ENCODE data around the gene HECTD4.
"Not testable (repeated sequence)": the region's sequence is repeated elsewhere in the genome, so short reads cannot be mapped to it uniquely, and the experiment has no call there.

The HECTD4 gene

GRCh38 chr12:112413855-112414625 is 31.8 kb upstream of the HECTD4 start:
- DNase-seq: no peak
- H3K27me3 Mint-ChIP-seq: no peaks in the 10 kb centered on the region
- H3K9me3 Mint-ChIP-seq: no peaks in the 10 kb centered on the region
- no peak overlapping the region for H3K27ac Mint-ChIP-seq
- peaks cover 11% of the 10 kb centered on the region for H3K36me3 Mint-ChIP-seq (ENCODE audit: low read depth)
- H3K4me1 Mint-ChIP-seq (ENCODE audit: low read depth): peaks cover 17% of the 10 kb centered on the region
- no peak overlapping the region for H3K4me3 Mint-ChIP-seq

DNA sequence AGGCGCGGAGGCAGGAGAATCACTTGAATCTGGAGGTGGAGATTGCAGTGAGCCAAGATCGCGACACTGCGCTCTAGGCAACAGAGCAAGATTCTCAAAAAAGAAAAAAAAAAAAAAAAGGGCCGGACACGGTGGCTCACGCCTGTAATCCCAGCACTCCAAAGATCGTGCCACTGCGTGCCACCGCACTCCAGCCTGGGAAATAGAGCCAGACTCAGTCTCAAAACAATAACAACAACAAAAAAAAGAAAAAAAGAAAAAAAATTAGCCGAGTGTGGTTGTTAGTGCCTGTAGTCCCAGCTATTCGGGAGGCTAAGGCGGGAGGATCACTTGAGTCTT is 27.6 kb upstream of the HECTD4 start:
- no peaks in the 10 kb centered on the region for H3K27me3 Mint-ChIP-seq
- no peak for DNase-seq
- H3K4me3 Mint-ChIP-seq: peak overlapping the region; percentile 100
- no peaks in the 10 kb centered on the region for H3K9me3 Mint-ChIP-seq
- peaks cover 47% of the 10 kb centered on the region for H3K36me3 Mint-ChIP-seq (ENCODE audit: low read depth)
- H3K4me1 Mint-ChIP-seq (ENCODE audit: low read depth): peaks cover 42% of the 10 kb centered on the region
- peak overlapping the region; percentile 100 for H3K27ac Mint-ChIP-seq

- DNase-seq: peak; percentile 89
- Mint-ChIP-seq H3K9me3 (no peaks in the 10 kb centered on the region), H3K4me3 (peak within 1 kb of the TSS; percentile 100), H3K27ac (peak within 1 kb of the TSS; percentile 100), H3K27me3 (no peaks in the 10 kb centered on the region), H3K4me1 (ENCODE audit: low read depth) (peaks cover 46% of the 10 kb centered on the region), H3K36me3 (ENCODE audit: low read depth) (peaks cover 53% of the 10 kb centered on the region)
Observed at GRCh38 chr12:112409064-112409905, 27.1 kb upstream of the HECTD4 start, which contains the start of gene RPL6. Gene RPL6, minus strand, starts transcription at chr12:112409605. Its CDS starts 949 bp downstream, at chr12:112408656.

DNA sequence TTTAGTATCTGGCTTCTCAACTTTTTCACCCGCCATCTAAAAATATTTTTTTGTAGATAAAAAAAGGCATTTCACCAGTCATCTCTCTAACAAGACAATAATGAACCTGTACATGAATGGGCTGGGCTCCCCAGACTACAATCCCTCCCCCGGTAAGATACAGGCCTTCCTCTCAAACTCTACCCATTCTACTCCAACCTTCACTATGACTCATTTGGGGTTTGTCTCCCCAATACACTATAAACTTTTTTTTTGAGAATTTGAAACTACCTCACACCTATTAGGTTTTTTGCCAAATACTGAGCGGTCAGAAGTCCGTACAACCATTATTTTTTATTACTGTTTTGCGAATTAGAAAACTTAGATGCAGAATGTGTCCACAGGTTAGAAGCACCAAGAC is 26.4 kb upstream of the HECTD4 start:
- Mint-ChIP-seq H3K36me3 (ENCODE audit: low read depth) (peaks cover 58% of the 10 kb centered on the region), H3K27ac (peak overlapping the region; percentile 100), H3K27me3 (no peaks in the 10 kb centered on the region), H3K9me3 (no peaks in the 10 kb centered on the region), H3K4me1 (ENCODE audit: low read depth) (peaks cover 46% of the 10 kb centered on the region), H3K4me3 (peak overlapping the region; percentile 100)
- DNase-seq: no peak

GRCh38 chr12:112407683-112408082 is 25.5 kb upstream of the HECTD4 start:
- H3K4me3 Mint-ChIP-seq: peak overlapping the region; percentile 100
- H3K36me3 Mint-ChIP-seq (ENCODE audit: low read depth): peaks cover 61% of the 10 kb centered on the region
- H3K27me3 Mint-ChIP-seq, H3K9me3 Mint-ChIP-seq, DNase-seq: not testable (repeated sequence)
- peak overlapping the region; percentile 100 for H3K27ac Mint-ChIP-seq
- peaks cover 46% of the 10 kb centered on the region for H3K4me1 Mint-ChIP-seq (ENCODE audit: low read depth)

DNA sequence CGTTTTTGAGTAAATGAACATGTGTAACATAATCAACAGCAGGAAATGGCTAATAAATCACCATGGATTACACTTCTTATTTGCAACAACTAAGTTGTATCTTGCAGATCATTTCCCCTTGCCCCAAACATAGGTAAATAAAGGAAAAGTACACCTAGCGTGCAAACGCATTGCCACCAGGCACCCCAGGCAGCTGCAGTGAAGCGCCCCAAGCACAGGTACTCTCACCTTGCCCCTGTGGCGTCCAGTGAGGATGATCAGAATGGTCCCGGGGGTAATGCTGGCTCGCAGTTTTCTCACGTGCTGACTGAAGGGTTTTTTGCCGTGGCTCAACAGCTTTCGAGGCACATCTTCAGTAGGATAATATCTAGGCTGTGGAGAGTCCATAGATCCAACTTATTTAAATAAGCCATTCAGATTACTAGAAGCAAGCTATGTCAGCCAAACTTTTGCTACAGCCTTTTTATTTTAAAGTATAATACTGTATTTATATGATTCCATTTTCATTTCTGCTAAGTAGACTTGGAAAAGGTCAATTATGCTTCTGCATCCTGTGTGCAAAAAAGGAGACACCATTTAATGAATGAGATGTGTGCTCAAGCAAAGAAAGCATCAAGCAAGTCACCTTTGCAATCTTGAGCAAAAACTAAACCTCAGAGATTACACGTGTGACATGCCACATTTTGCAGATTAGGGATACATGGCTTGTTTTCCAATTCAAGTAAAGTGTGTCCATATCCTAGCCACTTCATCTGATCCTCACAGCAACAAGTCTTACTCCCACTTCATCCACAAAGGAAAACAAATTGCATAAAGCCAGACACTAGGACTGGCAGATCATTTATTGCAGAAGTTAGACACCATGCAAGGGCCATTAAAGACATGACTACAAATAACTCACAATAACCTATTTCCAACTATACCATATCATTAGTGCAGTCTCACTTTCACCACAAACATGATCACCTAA is 24.6 kb upstream of the HECTD4 start:
- Mint-ChIP-seq H3K27ac (peak overlapping the region; percentile 100), H3K36me3 (ENCODE audit: low read depth) (peaks cover 61% of the 10 kb centered on the region), H3K4me3 (peak overlapping the region; percentile 100), H3K9me3 (no peaks in the 10 kb centered on the region), H3K4me1 (ENCODE audit: low read depth) (peaks cover 46% of the 10 kb centered on the region), H3K27me3 (no peaks in the 10 kb centered on the region)
- DNase-seq: no peak

DNA sequence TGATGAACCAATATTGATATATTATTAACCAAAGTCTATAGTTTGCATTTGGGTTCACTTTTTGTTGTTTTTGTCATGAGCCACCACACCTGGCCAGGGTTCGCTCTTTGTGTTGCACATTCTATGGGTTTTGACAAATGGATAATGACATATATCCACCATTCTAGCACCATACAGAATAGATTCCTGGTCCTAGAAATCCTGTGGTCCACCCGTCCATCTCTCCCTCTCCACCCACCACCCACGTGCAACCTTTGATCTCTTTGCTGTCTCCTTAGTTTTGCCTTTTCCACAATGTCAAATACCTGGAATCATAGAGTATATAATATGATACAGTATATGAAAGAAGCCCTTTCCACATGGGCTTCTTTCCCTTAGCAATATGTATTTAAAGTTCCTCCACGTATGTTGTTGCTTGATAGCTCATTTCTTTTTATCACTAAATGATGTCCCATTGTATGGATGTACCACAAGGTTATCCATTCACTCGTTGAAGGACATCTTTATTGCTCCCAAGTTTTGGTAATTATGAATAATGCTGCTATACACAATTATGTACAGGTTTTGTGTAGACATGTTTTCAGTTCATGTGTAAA is 19.8 kb upstream of the HECTD4 start:
- Mint-ChIP-seq H3K27me3 (no peaks in the 10 kb centered on the region), H3K36me3 (ENCODE audit: low read depth) (peaks cover 35% of the 10 kb centered on the region), H3K27ac (no peak overlapping the region), H3K4me1 (ENCODE audit: low read depth) (peaks cover 21% of the 10 kb centered on the region), H3K9me3 (no peaks in the 10 kb centered on the region), H3K4me3 (no peak overlapping the region)
- no peak for DNase-seq

- Mint-ChIP-seq H3K4me1 (ENCODE audit: low read depth) (peaks cover 13% of the 10 kb centered on the region), H3K27me3 (no peaks in the 10 kb centered on the region), H3K4me3 (no peak overlapping the region), H3K27ac (no peak overlapping the region), H3K36me3 (ENCODE audit: low read depth) (peaks cover 26% of the 10 kb centered on the region), H3K9me3 (no peaks in the 10 kb centered on the region)
- DNase-seq: no peak
Observed at GRCh38 chr12:112401054-112401453, 18.8 kb upstream of the HECTD4 start.

- H3K4me1 Mint-ChIP-seq (ENCODE audit: low read depth): no peaks in the 10 kb centered on the region
- peaks cover 5% of the 10 kb centered on the region for H3K27me3 Mint-ChIP-seq
- no peak for DNase-seq
- no peak overlapping the region for H3K4me3 Mint-ChIP-seq
- H3K9me3 Mint-ChIP-seq: peaks cover 3% of the 10 kb centered on the region
- no peaks in the 10 kb centered on the region for H3K36me3 Mint-ChIP-seq (ENCODE audit: low read depth)
- H3K27ac Mint-ChIP-seq: no peak overlapping the region
Observed at GRCh38 chr12:112393328-112393727, 11.1 kb upstream of the HECTD4 start.

DNA sequence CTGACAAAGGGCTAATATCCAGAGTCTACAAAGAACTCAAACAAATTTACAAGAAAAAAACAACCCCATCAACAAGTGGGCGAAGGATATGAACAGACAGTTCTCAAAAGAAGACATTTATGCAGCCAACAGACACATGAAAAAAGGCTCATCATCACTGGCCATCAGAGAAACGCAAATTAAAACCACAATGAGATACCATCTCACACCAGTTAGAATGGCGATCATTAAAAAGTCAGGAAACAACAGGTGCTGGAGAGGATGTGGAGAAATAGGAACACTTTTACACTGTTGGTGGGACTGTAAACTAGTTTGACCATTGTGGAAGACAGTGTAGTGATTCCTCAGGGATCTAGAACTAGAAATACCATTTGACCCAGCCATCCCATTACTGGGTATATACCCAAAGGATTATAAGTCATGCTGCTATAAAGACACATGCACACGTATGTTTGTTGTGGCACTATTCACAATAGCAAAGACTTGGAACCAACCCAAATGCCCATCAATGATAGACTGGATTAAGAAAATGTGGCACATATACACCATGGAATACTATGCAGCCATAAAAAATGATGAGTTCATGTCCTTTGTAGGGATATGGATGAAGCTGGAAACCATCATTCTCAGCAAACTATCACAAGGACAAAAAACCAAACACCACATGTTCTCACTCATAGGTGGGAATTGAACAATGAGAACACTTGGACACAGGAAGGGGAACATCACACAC is 7.9 kb upstream of the HECTD4 start:
- not testable (repeated sequence) for H3K27me3 Mint-ChIP-seq; H3K4me3 Mint-ChIP-seq; DNase-seq; H3K27ac Mint-ChIP-seq; H3K36me3 Mint-ChIP-seq (ENCODE audit: low read depth); H3K9me3 Mint-ChIP-seq
- peaks cover 14% of the 10 kb centered on the region for H3K4me1 Mint-ChIP-seq (ENCODE audit: low read depth)

GRCh38 chr12:112389228-112389627 is 7.0 kb upstream of the HECTD4 start:
- no peaks in the 10 kb centered on the region for H3K9me3 Mint-ChIP-seq
- peaks cover 14% of the 10 kb centered on the region for H3K4me1 Mint-ChIP-seq (ENCODE audit: low read depth)
- DNase-seq: no peak
- H3K27ac Mint-ChIP-seq: no peak overlapping the region
- no peaks in the 10 kb centered on the region for H3K36me3 Mint-ChIP-seq (ENCODE audit: low read depth)
- peaks cover 7% of the 10 kb centered on the region for H3K27me3 Mint-ChIP-seq
- H3K4me3 Mint-ChIP-seq: no peak overlapping the region

DNA sequence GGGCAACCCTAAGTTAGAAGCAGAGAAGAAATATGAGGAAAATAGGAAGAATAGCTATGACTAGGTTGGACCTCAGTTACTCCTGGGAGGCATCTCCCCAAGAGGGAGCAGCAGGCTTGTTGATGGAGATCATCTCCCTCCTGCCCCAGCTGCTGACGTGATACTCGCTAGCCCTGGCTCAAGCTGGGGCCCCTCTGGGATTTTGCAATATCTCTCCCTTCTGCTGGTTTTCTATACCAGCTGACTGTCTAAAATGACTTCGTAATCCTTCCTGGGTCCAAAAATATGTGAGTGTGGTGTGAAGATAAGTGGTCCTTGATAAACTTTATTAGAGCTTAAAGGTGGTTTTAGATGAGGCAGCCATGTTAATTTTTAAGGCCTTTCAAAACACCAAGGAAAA is 4.5 kb upstream of the HECTD4 start:
- no peak for DNase-seq
- H3K9me3 Mint-ChIP-seq: no peaks in the 10 kb centered on the region
- no peaks in the 10 kb centered on the region for H3K36me3 Mint-ChIP-seq (ENCODE audit: low read depth)
- peaks cover 18% of the 10 kb centered on the region for H3K4me1 Mint-ChIP-seq (ENCODE audit: low read depth)
- peaks cover 7% of the 10 kb centered on the region for H3K27me3 Mint-ChIP-seq
- H3K27ac Mint-ChIP-seq: peak overlapping the region; percentile 85
- H3K4me3 Mint-ChIP-seq: no peak overlapping the region

- no peak for DNase-seq
- peak overlapping the region; percentile 80 for H3K4me3 Mint-ChIP-seq
- no peaks in the 10 kb centered on the region for H3K27me3 Mint-ChIP-seq
- H3K36me3 Mint-ChIP-seq (ENCODE audit: low read depth): peaks cover 5% of the 10 kb centered on the region
- no peaks in the 10 kb centered on the region for H3K9me3 Mint-ChIP-seq
- peak overlapping the region; percentile 87 for H3K27ac Mint-ChIP-seq
- peaks cover 36% of the 10 kb centered on the region for H3K4me1 Mint-ChIP-seq (ENCODE audit: low read depth)
Observed at GRCh38 chr12:112382866-112383265, 635 bp upstream of the HECTD4 start.
